Inflammatory macrophage treated with lipopolysaccharide for 4 hours (primary cell): ENCODE data around the gene UQCR10.

Experiments
- DNase-seq: peaks from one replicate; pipeline ENCODE4 v3.0.0-alpha.2; 2020

The UQCR10 gene

DNA sequence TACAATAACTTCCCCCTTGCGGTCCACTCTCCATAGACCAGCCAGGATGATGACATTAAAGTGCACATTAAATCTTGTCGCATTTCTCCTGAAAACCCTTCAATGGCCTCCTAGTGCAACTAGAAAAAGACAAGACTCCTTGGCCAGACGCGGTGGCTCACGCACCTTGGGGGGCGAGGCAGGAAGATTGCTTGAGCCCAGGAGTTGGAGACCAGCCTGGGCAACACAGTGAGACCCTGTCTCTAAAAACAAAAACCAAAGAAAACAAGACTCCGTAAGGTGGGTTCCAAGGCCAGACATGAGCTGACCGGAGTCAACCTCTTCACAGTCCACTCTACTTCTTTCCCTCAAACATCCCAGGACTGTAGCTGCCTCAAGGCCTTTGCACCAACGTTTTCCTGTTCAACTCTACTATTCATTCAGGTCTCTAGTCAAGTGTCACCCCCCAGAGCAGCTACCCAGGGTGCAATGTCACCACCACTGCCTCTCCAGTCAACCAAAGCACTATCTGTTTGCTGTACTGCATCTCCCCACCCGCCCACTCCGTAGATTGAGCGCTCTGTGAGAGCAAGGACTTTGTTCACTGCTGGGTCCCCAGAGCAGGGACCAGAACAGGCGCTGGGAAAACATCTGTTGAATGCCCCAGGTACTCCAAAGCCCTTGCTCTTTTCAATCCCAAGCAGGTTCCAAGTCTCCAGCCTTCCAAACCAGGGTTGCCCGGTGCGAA is 1.1 kb upstream of the UQCR10 start:
- peak; percentile 29 for DNase-seq

DNA sequence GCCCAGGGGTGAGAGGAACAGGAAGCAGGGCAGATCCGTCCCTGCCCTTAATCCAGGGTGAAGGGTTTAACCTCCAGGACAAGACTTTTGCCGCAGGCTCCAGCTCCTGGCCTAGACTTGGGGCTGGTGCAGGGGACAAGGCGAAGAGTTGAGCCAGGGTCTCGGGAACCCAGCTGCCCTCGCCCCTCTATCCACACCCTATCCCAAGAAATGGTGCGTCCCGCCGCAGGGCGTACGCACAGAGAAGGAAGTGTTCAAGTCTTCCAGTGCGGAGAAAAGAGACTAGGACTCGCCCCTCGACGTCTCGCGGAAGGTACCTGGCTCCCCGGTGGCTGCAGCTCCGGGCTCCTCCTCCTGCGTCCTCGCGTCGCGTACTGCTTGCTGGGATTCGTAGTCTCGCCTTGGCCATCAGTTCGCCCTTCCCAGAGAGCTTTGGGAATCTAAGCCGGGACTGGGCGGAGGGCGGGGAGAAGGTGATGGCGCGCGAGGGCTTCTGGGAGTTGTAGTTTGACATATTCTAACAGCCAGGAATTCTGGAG is 468 bp upstream of the UQCR10 start, which contains the start of gene ZMAT5:
Gene ZMAT5, minus strand, starts transcription at position 376 of the 539 bp plus-strand sequence. CDS start 18,463 bp downstream, outside the sequence.
- DNase-seq: peak; percentile 97

DNA sequence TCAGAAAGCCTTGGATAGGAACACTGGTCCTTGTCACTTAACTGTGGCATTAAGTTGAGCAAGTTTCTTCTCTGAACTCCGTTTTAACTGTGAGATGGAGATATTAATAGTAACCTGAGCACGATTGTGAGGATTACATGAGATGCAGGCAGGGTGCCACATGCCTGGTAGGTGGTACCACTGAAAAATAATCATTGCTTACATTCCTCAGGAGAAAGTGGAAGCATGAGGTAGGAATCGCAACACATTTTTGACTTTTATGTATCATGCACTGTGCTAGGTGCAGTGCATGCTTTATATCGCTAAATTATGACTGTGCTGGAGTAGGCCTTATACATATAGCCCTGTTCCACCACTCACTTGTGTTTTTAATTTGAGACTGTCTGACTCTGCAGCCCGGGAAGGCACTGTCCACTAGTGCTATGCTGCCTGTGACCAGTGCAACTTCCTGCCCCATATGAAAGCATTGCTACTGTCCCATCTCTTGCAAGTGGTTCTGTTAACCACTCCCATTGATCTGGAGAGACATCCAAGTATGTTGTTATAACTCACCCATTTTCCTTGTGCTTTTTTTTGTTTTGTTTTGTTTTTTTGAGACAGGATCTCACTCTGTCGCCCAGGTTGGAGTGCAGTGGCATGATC is 1.0 kb downstream of the UQCR10 start:
- DNase-seq: peak; percentile 27

DNA sequence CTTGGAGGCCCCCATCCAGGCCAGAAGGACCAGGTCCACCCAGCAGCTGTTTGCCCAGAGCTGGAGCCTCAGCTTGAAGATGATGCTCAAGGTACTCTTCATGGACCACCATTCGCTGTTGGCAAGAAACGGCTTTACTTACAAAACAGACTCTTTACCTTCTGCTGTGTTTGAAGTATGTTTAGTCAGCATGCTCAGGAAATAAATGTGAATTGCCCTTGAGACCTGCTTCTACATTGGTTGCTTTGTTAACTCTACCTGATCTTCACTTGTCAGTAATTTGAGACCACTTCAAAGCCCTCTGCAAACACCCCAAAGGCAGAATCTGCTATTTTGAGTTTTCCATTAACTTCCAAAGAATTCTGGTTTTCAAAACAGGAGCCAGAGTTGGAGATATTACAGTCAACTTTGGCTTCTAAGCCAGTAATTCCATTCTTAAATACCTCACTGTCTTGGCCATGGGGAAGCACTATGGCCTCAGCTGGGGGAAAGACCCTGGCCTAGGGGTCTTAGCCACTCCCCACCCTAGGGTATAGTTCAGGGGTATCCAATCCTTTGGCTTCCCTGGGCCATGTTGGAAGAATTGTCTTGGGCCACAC is 2.7 kb downstream of the UQCR10 start:
- no peak for DNase-seq

DNA sequence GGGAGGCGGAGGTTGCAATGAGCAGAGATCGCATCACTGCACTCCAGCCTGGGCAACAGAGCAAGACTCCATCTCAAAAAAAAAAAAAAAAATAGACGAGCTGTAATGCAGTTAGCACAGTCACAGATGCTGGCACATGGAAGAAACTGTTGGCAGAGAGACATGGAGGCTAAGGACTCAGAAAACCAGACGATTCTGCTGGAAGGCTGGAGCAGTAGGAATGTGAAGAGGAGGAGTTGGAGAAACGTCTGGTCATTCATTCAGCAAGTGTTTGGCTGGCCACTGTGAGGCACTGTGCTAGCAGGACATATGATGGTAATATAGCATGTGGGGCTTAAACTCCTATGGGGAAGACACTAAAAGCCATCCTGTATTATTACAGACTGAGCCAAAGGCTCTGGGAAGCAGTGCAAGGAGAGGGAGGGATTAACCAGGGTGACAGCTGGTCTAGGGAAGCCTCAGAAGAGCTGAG is 5.0 kb downstream of the UQCR10 start:
- peak; percentile 24 for DNase-seq

DNA sequence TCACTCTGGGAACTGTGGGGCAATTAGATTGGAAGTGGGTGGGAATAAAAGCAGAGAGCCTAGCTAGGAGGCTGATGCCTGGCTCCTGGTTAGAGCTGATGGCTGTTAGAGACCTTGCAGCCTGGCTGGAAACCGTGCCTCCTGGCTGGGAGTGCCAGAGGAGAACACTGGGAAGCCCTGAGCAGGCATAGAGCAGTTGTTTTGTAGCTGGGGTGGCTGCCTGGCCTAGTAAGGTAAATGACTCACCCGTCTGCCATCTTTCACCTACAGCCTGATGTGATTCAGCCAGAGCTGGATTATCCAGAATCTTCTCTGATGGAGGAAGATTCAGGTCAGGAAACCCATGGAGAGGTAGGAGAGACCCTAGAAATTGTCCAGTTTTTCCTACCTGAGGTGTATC is 6.1 kb downstream of the UQCR10 start:
- DNase-seq: no peak

DNA sequence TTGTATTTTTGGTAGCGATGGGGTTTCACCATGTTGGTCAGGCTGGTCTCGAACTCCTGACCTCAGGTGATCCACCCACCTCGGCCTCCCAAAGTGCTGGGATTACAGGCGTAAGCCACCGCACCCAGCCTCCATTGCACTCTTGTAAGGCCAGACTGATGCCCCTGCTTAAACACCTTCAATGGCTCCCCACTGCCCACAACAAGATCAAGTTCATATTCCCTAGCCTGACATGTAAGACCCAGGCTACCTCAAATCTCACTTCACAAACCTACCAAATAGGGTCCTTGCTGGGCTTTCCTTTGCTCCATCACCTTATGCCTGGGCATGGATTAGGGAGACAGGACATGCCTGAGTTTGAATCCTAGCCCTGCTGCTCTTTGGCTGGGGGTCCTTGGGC is 13.1 kb downstream of the UQCR10 start:
- DNase-seq: no peak

DNA sequence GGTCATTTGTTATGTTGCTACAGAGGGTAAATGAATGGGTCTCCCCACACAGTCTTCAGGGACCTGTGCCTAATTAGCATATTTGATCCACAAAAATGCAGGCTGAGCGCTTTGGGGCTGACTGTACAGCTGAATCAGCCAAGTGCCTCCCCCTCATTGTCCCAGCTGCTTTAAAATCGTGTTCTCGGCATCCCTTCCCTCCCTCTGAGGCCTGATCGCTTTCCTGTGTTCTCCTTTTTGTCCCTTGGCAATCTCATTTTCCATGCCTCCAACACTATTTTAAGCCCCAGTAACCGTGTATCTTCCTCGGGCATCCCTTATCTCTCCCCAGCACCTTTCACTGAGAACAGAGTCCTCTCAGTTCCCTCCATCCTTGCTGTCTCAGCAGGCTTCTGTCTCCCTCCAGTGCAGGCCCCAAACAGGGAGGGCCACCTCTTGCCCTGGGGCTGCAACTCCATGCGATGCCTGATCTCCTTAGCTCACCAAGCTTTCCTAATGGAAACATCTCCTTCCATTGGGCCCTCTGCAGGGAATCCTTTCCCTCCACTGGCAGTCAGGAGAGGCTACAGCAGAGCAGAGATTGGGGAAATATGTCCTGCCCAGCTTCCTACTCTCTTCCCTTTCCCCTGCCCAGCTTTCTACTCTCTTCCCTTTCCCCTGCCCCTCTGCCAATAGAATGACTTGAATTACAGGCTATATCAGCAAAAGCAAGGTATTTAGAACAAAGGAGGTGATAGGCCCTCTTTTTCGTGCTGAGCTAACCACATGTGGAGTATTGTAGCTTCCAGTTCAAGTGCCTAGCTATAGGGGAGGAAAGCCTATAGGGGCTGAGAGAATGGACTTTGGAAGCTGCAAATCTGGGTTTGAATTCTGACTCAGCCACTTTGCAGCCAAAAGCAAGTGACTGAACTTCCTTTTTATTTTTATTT is 13.8 kb downstream of the UQCR10 start:
- no peak for DNase-seq

DNA sequence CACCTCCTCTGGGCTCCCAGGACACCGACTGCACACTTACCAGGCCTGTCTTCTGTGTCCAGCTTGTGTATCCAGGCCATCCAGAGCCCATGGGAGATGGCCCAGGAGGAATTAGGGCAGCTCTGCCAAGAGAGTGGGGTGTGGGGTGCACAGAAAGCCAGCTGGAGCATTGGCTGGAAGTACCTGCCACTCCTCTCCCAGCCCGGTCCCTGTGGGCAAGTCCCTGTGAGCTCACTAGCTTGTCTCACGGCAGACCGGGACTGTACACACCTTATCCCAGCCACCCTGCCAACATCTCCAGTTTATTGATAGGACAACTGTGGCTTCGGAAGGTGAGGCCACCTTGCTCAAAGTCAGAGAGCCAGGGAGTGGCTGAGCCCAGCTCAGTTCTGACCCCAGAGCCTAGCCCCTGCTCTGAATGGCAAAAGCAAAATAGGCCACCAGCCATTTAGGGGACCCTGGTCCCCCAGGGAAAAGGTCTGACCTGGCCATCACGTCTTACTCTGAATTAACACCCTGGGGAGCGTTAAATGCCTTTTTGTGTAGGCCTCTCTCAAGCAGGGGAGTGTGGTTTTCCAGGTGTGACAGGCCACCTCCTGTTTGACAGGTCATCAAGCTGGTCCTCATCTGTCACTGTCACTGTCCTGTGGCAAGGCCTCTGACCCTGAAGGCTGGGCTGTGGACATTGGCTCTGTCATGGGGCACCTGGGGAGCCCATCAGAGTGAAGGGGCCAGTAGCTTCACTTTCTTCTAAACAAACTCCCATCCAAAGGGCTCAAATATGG is 15.1 kb downstream of the UQCR10 start:
- no peak for DNase-seq

DNA sequence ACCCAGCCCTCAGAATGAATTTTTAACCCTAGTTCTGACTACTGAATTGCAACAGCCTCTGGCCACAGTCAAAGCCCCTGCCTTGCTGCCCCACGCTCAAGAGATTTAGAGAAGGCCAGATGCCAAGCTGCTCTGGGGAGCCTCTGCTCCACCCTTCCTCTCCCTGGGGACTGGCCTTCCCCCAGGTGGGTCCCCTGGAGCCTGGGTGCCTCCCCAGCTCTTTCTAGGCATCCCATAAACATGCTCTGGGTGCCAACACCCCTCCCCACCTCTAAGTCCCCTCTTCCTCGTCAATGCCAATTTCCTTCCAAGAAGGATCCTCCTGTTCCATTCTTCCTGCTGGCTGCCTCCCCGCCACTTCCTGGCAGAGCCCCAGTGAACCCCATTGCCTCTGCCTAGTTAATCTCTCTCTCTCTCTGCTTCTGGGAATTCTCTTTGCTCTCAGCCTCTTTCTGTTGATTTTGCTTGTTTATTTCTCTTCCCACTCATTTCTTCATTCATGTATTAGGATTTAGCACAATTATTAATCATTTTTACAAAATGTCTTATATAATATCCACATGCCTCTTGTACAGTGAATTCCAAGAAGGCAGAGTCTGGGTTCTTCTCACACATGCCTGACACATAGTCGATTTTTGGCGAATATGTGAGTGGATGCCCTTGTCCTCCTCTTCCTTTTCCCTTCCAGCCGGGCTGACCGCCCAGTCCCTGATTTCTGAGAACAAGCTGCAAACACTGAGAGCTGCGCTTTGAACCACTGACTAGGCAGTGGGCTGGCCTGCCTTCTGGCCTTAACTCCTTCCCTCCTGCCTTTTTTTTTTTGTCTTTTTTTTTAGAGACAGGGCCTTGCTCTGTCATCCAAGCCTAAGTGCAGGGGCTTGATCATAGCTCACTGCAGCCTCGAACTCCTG is 17.5 kb downstream of the UQCR10 start:
- DNase-seq: no peak

DNA sequence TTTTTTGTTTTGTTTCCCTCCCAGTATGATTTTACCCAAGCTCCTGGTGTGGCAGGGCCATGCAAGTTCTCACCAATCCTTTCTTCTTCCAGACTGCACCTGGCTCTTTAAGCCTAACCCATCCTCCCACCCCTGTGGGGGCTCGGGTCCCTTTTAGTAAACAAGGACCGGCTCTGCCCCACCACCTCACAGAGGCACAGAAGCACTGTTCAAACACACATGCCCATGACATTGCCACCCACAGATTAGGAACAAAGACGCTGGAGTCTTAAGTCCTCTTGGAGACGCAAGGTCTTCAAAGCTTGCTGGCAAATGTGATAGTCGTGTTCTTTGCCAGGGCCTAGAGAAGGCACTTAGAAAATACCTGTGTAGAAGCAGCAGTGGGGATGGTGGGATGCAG is 18.9 kb downstream of the UQCR10 start:
- DNase-seq: no peak

DNA sequence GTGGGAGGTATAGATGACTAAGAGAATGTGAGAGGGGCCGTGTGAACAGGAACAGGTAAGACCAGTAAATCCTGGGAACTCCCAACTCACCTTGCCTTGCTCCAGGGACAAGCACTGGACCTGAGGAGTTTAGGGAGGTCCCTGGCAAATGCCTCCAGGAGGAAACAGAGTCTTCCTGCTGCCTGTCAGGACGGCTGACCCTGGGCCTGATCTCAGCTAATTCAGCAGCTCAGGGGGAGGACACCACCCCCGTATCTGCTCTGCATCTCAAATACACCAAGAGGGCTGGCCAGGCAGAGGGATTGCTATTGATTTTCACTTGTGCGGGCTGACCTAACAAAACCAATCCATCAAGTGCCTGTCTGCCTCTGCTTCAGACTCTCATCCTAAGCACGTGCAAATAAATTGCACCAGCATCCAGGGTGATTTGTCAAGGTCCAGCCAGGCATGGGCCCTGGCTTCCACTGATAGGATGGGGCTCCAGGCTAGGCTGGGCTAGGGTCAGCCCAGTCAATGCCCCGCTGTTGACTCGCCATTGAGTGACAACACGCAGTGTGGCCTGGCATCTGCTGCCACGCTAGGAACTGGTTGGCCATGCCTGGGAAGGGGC is 20.3 kb downstream of the UQCR10 start:
- no peak for DNase-seq

DNA sequence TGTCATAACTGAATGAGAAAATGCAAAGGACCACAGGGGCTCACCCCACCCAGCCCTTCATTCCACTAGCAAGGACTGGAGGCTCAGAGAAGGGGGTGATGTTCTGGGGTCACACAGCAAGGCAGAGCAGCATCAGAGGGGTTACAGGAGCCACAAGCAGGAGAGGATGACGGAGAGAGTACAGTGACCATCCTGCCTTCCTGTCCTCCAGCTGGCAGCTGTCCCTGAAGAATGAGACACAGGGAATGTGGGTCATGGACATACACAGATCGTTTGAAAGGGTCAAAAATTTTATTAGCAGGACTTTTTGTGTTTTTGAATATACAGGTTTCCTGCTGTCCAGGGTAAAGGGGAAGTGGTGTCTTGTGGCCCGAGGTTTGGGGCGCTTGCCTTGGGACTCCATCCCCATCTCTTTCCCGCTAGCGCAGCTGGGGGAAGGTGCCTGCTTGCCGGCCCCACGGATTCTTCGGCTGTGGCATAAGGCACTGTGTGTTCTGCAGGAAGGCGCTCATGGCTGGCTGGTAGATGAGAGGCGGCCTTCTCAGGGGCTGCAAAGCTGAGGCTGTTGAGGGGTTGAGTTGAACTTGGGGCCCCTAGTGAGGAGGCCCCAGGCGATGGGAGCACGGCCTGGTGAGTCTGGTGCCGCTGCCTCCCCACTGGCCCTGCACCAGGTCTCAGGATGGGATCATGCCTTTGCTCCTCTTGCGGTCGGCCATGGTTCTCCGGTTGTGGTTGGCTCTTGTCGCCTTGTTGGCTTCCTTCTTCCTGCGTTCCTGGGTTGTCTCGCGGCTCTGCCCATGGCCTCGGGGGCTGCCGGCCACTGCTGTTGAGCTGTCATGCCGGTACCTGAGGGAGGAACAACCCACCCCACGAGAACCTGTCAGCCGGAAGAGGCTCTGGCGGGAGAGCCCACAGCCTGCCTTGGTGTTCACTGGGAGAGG is 21.4 kb downstream of the UQCR10 start:
- no peak for DNase-seq

DNA sequence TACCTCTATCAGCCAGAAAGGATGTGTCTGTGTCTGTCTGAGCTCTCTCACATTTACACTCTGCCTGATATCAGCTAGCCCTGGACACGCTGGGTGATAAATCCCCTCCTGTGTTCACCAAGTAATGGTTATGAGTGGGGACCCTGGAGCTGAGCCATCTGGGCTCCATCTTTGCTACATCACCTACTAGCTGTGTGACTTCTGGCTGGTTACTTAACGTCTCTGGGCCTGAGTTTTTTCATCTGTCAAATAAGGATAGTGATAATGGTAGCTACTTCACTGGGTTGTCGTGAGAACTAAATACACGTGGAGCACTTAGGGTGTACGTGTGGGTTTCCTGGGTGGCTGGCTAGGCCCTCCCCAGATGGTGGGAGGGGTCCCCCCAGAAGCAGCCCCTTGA is 22.9 kb downstream of the UQCR10 start:
- DNase-seq: no peak

DNA sequence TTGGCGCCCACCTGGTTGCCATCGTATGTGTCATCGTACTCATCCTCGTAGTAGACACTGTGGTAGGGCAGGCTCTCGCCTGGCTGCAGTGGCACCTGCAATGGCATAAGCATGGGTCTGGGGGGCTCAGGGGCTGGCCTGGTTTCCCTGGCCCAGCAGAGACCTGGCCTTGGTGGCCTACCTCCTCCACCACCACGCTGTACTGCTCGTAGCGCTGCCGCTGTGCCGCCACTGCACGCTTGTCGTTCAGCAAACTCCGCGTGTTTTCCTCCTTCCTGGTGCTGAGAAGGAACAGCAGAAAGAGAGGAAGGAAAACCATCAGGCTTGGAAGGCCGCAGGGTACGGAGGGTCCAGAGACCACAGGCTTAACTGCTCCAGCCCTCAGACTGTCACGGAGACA is 26.2 kb downstream of the UQCR10 start:
- DNase-seq: no peak

DNA sequence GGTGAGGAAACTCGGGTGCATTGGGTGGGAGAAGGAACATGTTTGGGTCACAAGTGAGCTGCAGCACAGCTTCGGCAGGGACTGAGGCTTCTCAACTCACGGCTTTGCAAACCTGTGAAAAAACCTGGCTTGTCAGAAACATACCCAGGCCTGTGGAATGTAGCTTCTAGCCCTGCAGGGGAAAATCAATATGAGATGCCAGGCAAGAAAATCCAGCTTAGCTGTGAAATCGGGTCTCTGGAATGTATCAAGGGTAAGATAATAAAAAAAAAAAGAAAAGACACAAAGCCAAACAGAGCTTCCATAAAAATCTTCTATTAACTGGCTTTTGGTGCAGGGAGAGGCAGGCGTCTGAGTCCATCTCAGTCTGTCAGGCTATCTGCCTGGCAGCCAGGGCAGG is 28.5 kb downstream of the UQCR10 start:
- no peak for DNase-seq

DNA sequence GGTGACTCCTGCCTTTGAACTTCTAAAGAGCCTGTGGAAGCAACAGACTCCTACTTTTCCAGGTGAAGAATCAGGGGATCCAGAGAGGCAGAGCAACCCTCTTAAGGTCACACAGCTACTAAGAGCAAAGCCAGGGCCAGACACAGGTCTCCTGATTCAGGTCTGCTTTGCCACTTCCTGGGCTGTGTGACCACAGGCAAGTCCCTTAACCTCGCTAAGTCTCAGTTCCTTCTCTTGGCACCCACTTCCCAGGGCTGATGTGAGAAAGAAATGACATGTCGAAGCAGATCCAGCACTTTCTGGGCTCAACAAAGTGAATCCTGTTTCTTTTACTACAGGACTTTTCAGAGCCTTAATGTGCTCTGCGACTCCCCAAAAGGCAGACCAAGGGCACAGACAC is 30.2 kb downstream of the UQCR10 start:
- peak; percentile 80 for DNase-seq

DNA sequence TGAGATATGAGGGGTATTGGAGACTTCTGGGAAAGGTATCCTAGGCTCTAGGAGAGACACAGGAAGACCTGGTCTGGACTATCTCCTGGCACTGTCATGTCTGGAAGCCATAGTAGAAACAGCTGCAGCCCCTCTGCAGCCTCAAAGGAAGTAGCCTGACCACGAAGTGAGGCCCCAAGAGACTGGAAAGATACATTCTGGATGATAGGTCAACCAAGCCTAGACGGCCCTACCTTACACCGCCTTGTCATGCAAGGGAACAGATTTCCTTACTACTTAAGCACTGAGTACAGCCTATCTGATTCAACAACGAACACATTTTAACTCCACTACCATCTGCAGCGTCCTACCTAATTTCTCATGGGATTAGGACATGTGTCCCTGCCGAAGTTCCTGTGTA is 31.1 kb downstream of the UQCR10 start:
- peak; percentile 1 for DNase-seq

DNA sequence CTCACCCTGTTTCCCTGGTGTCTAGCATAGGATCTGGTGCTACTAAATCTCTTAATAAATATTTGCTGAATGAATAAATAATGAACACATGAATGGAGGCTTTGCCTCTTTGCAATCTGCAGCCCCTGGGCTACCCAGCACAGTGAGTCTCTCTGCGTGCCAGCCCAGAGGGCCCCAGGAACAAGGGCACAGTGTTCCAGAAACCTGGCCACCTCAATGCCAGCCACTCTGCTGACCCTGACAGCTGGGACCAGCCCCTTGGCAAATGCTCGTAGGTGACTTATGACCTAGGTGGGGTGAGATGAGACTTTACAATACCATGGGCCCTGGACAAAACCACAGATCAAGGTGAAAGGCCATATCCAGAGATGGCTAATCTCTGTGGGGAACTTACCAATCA is 31.6 kb downstream of the UQCR10 start:
- DNase-seq: no peak
